OCI-LY3 (cell line): Measurements from ENCODE around the gene PIP5K1B.

Experiments used
- H2AFZ ChIP-seq: fragments of 200-600, 300-600 bp; shearing (Covaris generic); 2 replicates; pipeline ENCODE4 v1.6.0; 2014; ENCODE audit warnings: antibody characterized with exemption, low read depth, low read length
- H3K27ac ChIP-seq: fragments of 200-600, 300-600 bp; sonication (generic); 2 replicates; pipeline ENCODE4 v1.5.1; 2014; ENCODE audit warnings: mild to moderate bottlenecking, low read length, moderate library complexity, mixed read lengths
- H3K27me3 ChIP-seq: fragments of 200-600, 300-600 bp; sonication (generic); 2 replicates; pipeline ENCODE4 v1.6.1; 2014; ENCODE audit warnings: low read depth, low read length, mixed read lengths
- H3K36me3 ChIP-seq: fragments of 200-600, 300-600 bp; sonication (generic); replicated peaks from 2 replicates; pipeline ENCODE3; 2014; ENCODE audit warnings: low read depth, low read length, mixed read lengths
- H3K4me1 ChIP-seq: fragments of 300-600, 200-600 bp; sonication (generic); 2 replicates; pipeline ENCODE4 v1.6.1; 2014; ENCODE audit warnings: low read length, mixed read lengths
- H3K4me2 ChIP-seq: fragments of 200-600, 300-600 bp; sonication (generic); 2 replicates; pipeline ENCODE4 v1.6.1; 2014; ENCODE audit warnings: low read length, mixed read lengths
- H3K4me3 ChIP-seq: fragments of 300-600, 200-600 bp; sonication (generic); 2 replicates; pipeline ENCODE4 v1.5.1; 2014; ENCODE audit warnings: antibody characterized with exemption, mild to moderate bottlenecking, low read length, moderate library complexity
- H3K79me2 ChIP-seq: fragments of 300-600, 200-600 bp; shearing (Covaris generic); 2 replicates; pipeline ENCODE4 v1.6.1; 2014; ENCODE audit warnings: mild to moderate bottlenecking, low read length, mixed read lengths
- H3K9ac ChIP-seq: fragments of 300-600, 200-600 bp; shearing (Covaris generic); 2 replicates; pipeline ENCODE4 v1.6.0; 2014; ENCODE audit warnings: mild to moderate bottlenecking, low read length, moderate library complexity
- H3K9me3 ChIP-seq: fragments of 200-600, 300-600 bp; shearing (Covaris generic); 2 replicates; pipeline ENCODE4 v1.6.1; 2014; ENCODE audit warnings: low read length, mixed read lengths; ENCODE audit not compliant: insufficient read depth
- H4K20me1 ChIP-seq: fragments of 200-600, 300-600 bp; sonication (generic); 2 replicates; pipeline ENCODE4 v1.6.1; 2016; ENCODE audit warnings: low read length, mixed read lengths; ENCODE audit not compliant: insufficient read depth
- EZH2phosphoT487 ChIP-seq: fragments of 200-600 bp; shearing (Covaris generic); IDR thresholded peaks from 2 replicates; pipeline ENCODE4 v1.6.1; 2018; ENCODE audit warnings: antibody characterized with exemption, mixed run types, low read depth
- TF ChIP-seq, protein P1 (sequence below): fragments of 200-600, 300-600 bp; sonication (generic); IDR thresholded peaks from 2 replicates; pipeline ENCODE4 v1.5.1; 2014; ENCODE audit warnings: antibody characterized with exemption, low read length, low read depth

The PIP5K1B gene

DNA sequence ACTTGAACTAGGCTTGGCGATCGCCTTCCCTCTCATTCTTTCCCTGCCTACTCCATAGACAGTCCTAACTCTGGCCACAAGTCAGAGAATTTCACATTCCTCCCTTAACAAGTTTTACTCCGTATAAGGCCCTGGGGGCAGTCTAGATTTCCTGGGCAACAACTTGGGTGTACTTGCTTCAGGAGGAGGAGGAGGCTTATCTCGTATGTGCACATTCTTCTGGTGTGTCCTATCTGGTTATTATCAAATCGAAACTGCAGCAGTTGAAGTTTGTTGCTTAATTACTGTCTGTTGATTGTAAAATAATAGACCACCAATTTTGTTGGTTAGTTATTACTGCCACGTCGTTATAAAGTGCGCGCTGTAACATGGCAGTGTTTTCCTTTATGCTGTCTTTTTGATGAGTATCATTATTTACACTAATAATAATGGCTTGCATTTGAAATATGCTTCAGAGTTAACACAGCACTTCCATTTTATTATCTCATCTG, 42.0 kb downstream of the PIP5K1B start:
- Histone ChIP-seq H3K4me2 (no peak overlapping the region), H3K36me3 (no peaks in the 10 kb centered on the region), H3K79me2 (no peaks in the 10 kb centered on the region), H2AFZ (no peak overlapping the region), H3K4me1 (no peaks in the 10 kb centered on the region), H3K9ac (no peak overlapping the region), H3K4me3 (no peak overlapping the region), H3K27me3 (no peaks in the 10 kb centered on the region), H3K9me3 (no peaks in the 10 kb centered on the region), H4K20me1 (no peaks in the 10 kb centered on the region), H3K27ac (no peak overlapping the region)
- TF ChIP-seq, protein P1, sequence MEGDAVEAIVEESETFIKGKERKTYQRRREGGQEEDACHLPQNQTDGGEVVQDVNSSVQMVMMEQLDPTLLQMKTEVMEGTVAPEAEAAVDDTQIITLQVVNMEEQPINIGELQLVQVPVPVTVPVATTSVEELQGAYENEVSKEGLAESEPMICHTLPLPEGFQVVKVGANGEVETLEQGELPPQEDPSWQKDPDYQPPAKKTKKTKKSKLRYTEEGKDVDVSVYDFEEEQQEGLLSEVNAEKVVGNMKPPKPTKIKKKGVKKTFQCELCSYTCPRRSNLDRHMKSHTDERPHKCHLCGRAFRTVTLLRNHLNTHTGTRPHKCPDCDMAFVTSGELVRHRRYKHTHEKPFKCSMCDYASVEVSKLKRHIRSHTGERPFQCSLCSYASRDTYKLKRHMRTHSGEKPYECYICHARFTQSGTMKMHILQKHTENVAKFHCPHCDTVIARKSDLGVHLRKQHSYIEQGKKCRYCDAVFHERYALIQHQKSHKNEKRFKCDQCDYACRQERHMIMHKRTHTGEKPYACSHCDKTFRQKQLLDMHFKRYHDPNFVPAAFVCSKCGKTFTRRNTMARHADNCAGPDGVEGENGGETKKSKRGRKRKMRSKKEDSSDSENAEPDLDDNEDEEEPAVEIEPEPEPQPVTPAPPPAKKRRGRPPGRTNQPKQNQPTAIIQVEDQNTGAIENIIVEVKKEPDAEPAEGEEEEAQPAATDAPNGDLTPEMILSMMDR: no peak
- no peak for TF ChIP-seq EZH2phosphoT487

DNA sequence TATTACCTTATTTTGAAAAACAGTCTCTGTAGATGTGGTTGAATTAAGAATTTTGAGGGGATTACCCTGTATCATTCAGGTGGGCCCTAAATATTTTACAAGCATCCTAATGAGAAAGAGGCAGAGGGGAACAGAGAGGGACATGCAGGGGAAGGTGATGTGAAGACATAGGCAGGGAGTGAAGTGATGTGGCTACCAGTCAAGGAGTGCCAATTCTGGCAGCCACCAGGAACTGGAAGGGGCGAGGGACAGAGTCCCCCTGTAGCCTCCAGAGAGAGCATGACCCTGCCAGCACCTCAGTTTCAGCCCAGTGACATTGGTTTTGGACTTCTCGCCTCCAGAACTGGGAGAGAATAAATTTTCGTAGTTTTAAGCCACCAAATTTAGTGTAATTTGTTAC, 44.1 kb downstream of the PIP5K1B start:
- no peak overlapping the region for H3K27ac ChIP-seq
- H3K4me2 ChIP-seq: no peak overlapping the region
- no peaks in the 10 kb centered on the region for H3K9me3 ChIP-seq
- no peak overlapping the region for H2AFZ ChIP-seq
- H3K36me3 ChIP-seq: no peaks in the 10 kb centered on the region
- no peak overlapping the region for H3K4me3 ChIP-seq
- H3K79me2 ChIP-seq: no peaks in the 10 kb centered on the region
- no peaks in the 10 kb centered on the region for H3K4me1 ChIP-seq
- no peaks in the 10 kb centered on the region for H4K20me1 ChIP-seq
- TF ChIP-seq EZH2phosphoT487: no peak
- TF ChIP-seq, protein P1: no peak
- H3K9ac ChIP-seq: no peak overlapping the region
- no peaks in the 10 kb centered on the region for H3K27me3 ChIP-seq

DNA sequence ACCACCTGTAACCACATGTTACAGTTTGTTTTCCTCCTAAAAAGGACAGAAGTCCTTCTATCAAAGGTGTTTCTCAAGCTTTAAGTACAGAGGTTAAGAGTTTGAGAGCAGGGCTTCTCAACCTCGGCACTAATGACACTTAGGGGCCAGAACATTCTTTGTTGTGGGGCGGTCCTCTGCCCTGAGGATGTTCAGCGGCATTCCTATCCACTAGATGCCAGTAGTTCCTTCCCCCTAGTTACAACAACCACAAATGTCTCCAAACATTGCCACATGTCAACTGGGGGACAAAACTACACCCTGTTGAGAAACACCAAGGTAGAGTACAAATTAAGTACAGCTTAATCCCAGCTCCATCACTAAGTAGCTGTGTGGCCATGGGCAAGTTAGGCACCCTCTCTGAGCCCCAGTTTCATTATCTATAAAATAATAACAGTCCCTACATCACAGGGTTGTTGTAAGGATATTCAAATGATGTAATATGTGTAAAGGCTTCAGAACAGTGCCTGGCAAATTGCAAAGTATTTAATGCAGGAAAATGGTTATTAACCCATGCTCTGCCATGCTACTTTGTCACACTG, 44.6 kb downstream of the PIP5K1B start:
- Histone ChIP-seq H3K4me2 (no peak overlapping the region), H3K9me3 (no peaks in the 10 kb centered on the region), H3K27me3 (no peaks in the 10 kb centered on the region), H3K36me3 (no peaks in the 10 kb centered on the region), H3K27ac (no peak overlapping the region), H2AFZ (no peak overlapping the region), H3K4me3 (no peak overlapping the region), H4K20me1 (no peaks in the 10 kb centered on the region), H3K79me2 (no peaks in the 10 kb centered on the region), H3K9ac (no peak overlapping the region), H3K4me1 (no peaks in the 10 kb centered on the region)
- TF ChIP-seq, protein P1: no peak
- no peak for TF ChIP-seq EZH2phosphoT487

DNA sequence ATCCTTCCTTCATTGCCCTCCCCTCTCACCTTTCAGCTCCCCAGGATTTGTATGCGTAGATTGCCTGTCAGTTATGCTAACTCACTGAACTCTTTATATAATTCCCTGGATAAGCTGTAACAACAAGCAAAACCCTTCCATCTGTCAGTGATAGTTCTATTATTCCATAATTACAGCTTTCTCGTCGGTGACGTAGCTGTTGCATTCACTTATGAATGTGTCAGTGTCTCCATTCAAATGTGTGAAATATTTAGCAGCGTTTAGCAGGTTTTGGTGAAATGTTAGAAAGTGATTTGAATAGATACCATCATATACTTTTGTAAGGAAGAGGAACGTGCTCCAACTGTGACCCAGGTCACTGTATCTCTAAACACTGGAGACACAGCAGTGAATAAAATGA, 45.2 kb downstream of the PIP5K1B start:
- H3K4me2 ChIP-seq: no peak overlapping the region
- TF ChIP-seq, protein P1: no peak
- TF ChIP-seq EZH2phosphoT487: no peak

More for the DNA sequence above, 45.2 kb downstream of the PIP5K1B start:
- Histone ChIP-seq H3K9me3 (no peaks in the 10 kb centered on the region), H3K36me3 (no peaks in the 10 kb centered on the region), H3K4me1 (no peaks in the 10 kb centered on the region), H3K27me3 (no peaks in the 10 kb centered on the region), H3K27ac (no peak overlapping the region), H2AFZ (no peak overlapping the region), H3K9ac (no peak overlapping the region), H4K20me1 (no peaks in the 10 kb centered on the region), H3K79me2 (no peaks in the 10 kb centered on the region), H3K4me3 (no peak overlapping the region)
